ENCODE data around the gene PKP4.

The PKP4 gene

DNA sequence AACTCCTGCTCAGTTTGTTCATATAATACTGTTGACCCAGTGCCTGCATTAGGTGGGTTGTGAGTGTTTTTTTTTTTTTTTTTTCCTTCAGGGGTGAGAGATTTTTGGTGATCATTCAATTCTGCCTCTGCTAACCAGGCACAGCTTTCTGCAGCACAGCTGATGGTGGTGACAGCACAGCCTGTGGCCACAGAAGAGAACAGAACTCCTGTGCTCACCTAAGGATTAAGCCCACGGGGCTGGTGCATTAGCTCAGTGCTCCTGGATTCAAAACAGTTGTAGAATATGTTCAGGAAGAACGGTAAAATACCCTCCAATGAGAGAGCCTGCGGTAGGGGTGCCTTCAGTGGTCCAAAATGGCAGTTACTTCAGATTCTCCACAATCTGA lies 42.0 kb downstream of the PKP4 start:
- DNase-seq: no peak

- no peak for DNase-seq
Measured at GRCh38 chr2:158499383-158499782, 42.6 kb downstream of the PKP4 start.

DNA sequence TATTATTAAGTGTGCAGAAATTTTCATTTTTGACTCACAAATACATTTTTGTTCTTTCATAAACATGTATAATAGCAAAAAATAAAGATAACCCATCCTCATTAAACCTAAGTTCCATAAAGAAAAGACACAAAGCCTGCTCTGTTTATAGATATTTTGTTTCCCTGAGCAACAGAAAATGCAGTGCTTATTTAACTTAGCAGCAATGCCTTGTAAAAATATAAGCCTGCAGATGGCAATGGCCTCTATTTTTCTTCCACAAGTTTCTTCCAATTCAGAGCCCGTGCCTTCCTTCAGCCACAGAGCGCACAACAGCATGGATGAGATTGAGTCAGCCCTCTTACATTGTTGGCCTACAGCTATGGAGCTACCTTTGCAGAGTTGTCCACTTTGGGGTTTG lies 43.6 kb downstream of the PKP4 start:
- no peak for DNase-seq

GRCh38 chr2:158501301-158501700 lies 44.5 kb downstream of the PKP4 start:
- DNase-seq: no peak

DNA sequence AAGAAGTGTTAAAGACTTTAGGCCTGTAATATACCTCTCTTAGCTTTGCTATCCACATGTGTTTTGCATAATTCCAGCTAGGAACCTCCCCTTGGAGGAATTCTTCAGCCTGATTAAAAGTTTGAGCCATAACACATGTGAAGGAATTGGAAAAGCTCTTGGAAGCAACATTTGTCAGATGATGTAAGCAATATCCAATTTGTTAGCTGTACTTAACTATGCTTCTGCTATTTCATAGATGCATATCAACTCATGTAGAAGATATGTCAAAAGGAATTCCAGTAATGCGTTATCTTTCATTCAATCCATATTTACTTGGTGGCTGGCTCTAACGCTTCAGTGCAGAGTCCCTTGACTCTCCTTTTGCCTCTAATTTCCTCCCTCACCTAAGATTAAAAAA lies 46.2 kb downstream of the PKP4 start:
- no peak for DNase-seq

DNA sequence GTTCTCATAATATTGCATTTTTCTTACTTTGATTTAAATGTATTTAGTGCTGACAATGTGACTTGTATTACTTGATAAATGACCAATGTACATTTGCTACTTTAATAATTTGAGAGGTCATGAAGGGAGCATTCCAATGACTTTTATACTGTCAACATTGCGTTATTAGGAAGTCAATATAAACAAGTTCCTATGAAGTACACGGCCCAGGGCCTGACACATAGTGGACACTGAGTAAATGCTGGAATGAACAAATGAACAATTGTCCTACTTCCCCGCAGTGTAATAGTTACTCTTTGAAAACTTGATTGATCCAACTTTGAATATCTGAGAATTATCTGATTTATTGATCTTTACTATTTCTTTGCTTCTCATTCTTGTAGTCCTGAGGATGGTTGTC lies 47.3 kb downstream of the PKP4 start:
- DNase-seq: no peak

DNA sequence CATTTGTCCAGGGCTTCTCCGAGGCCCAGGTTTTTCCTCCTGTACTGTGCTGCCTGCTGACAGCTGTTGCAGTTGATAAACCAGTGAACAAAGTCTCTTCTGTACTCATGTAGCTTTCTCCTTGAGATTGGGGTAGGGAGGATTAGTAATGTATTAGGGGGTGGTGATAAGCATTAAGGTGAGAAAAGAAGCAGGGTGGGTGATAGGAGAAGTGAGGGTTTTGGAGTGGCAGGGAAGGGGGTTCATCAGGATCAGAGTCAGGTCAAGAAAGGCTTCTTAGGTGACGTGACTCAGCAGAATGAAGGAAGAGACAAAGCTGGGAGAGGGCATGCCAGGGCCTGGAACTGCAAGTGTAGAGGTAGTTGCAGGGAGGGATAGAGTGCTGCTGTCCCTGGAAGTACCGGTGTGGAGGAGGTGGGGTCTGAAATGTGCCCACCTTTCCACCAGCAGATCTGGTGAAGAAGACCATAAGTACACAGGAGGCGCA lies 48.7 kb downstream of the PKP4 start:
- no peak for DNase-seq

DNA sequence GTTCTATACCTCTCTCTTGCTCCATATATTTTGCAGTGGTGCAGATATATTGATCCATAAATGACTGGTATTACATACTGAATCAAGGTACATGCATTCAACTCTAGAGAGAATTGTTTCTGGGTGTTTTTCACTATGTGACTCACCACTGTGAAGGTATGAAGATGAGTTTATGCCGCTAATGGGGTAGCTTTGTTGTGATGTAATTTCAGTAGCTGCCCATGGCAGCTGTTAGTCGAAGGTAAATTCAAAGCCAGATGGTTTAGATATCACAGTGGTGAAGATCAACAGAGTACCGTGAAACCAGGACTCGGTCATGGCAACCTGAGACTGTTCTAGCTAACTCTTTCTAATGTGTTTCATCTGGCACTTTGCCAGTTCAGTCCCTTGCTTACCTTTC lies 50.4 kb downstream of the PKP4 start:
- no peak for DNase-seq

DNA sequence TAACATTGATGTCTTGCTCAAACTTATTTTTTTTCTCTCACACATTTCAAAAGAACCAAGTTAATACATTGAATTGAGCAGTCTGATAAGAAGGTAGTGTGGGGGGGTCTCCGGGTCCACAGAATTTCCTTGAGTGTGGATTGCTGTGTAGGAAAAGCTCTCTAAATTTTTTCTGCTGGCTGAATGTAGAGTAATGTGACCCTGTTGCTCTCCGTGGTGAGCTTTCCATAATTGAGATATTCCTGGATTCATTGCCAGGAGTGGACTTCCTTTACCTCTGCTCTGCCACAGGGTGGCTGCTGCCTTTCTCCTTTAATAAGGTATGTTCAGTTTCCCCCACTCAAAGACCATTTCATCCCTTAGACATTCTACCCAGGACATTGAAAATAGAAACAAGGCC lies 50.9 kb downstream of the PKP4 start:
- no peak for DNase-seq

DNA sequence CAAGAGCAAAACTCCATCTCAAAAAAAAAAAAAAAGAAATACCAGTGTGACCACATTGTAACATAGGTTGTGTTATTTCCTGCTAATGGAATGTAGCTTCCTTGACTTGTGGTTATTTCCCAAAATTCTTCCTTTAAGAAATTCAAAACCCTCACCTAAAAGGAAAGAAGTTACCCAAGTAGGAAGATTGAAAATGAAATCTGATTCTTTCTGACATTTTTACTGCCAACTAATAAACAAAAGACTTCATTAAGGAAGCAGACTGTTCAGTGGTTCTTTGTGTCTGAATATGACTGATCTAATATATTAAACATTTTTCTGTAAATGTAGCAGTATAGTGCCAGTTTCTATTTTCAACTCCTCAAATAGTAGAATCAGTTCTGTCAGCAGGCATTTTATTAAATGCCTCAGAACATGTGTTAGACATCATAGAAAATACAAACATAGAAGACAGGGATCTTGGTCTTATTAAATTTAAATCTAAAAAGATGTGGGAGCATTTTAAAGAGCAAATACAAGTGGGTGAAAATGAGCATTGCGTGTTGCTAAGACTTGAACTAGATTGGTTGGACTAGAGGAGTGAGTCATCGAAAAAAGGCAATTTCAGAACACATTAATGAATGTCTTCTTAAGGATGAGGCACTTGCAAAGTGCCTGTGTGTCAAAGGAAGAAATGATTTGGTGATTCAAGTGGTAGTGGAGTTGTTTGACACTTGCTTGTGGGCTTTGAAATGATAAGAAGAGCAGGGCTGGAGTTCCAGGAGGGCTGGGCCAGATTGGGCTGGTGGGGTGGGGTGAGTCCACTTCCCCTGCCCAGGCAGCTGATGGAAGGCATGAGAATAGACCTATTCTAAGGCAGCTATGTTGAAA lies 53.4 kb downstream of the PKP4 start:
- no peak for DNase-seq

GRCh38 chr2:158510887-158511286 lies 54.1 kb downstream of the PKP4 start:
- DNase-seq: no peak

DNA sequence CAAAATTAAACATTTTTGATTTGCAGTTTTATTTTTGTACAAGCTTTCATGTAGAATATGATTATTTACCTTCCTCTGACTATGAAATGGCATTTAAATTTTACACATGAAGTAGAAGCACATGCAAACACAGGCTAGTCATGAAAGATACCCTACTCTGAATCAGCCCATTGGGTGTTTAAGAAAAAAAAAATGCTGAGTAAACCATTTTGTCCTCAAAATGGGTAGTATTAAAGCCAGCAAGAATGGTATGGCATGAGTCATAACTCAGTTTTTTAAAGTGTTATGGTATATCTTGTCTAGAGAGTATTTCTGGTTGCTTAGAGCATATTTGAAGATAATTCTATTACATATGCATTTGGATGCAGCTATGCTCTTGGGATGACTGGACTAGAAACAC lies 55.0 kb downstream of the PKP4 start:
- no peak for DNase-seq

GRCh38 chr2:158512323-158512722 lies 55.6 kb downstream of the PKP4 start:
- DNase-seq: no peak

DNA sequence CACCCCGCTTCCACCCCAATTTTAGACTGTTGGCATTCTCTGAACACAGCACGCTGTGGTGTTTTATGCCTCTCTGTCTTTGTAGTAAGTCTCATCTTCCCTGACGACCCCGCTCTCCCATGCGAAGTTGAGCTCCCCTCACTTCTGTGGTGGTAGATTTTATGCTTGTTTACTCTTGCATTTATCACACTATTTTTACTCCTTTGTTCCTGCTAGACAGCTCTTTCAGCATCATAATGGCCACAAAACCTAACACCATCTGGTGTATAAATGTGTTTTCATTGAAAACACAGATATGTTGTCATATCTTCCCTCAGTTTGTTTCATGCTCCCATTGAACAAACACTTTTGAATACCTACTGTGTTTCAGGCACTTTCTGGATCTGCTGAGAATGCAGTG lies 57.1 kb downstream of the PKP4 start:
- DNase-seq: no peak

GRCh38 chr2:158518084-158518483 lies 61.3 kb downstream of the PKP4 start:
- DNase-seq: no peak

- no peak for DNase-seq
Measured at GRCh38 chr2:158519481-158519880, 62.7 kb downstream of the PKP4 start.

- DNase-seq: no peak
Measured at GRCh38 chr2:158529379-158530259, 72.9 kb downstream of the PKP4 start.

DNA sequence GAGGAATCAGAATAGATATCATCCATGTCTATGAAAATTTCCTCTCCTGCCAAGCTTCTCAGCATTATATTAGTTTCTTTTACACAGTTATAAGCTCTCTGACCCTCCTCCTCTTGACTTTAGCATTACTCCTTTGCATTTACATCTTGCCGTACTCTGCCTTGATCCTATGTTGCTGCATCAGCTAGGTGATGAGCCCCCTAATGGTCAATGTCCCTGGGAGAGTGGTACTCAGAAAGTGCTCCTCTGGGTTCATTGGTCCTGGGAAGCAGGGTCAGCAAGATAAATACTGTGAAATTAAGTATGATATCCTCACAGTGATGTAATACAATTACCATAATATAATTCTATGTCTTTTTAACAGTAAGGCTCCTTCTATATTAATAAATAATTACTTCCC lies 74.1 kb downstream of the PKP4 start:
- DNase-seq: no peak

- DNase-seq: no peak
Measured at GRCh38 chr2:158533009-158533408, 76.3 kb downstream of the PKP4 start.

DNA sequence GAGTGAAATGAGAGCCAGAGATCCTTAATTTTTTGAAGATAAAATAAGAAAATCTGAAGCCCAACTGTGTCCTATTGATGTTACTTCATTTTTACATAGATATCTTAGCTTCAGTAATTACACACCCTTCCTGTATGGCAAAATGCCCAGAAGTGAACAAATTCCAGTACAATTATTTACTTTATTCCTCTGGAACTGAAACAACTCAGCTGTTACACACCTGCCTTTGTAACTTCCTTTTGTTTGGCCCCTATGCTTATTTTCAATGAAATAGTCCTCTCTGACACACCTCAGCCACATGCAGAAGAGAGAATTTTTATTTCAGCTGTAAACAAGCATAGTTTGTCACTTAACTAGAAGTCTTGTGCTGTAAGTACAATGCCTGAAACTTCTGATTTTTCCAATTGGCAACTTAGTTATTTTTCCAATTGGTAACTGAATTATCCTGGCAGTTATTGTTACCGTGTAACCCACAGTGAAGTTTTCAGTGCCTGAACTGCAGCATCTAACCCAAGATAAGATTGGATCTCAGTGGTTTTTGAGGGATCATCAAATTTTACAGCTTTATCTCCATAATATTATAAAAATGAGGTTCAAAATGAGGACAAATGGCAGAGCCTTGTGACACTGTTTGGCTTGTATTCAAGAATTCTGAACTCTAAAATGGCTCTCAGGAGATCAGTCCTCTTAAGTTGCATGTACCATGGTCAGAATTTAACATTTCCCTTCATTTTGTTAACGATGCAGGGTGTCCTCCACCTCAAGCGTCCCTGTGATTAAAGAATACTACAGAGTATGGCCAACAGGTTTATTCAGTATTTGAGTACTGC lies 82.6 kb downstream of the PKP4 start:
- DNase-seq: no peak

GRCh38 chr2:158542577-158542976 lies 85.8 kb downstream of the PKP4 start:
- no peak for DNase-seq

DNA sequence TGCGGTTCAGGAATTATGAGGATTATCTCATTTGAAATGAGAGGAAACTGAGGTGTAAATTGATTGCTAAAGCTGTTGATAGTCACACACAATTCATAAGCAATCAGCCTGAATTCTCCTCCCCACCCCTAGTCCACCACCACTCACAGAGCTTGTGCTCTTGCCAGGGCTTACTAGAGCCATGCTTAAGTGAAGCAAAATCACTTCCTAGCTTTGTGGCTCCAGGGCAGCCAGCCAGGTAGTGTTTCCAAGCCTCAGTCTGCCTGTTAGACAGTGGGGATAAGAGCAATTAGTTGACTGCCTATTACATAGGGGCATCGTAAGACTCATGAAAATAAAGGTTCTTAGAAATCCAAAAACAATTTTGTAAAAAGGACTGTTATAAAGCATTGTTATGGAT lies 87.2 kb downstream of the PKP4 start:
- DNase-seq: no peak

GRCh38 chr2:158544998-158545397 lies 88.2 kb downstream of the PKP4 start:
- DNase-seq: no peak
